Measurements from ENCODE around the gene SLAIN1.

- TF ChIP-seq CTCF (conservative IDR thresholded peaks at IDR 0.05; ENCODE audit: low read length) (no peak), EZH2phosphoT487 (IDR thresholded peaks at IDR 0.05; ENCODE audit: borderline replicate concordance, low read depth, low read length) (no peak)
These were observed 40.2 kb downstream of the SLAIN1 start for GRCh38 chr13:77737583-77738200.

All from OCI-LY7 (cell line).